OCI-LY1 (cell line): ENCODE data around the gene STARD9.

ENCODE experiments used
- CTCF ChIP-seq: fragments of 200-600 bp; sonication (generic), shearing (Covaris generic); IDR thresholded peaks from 2 replicates; pipeline ENCODE4 v1.5.1; 2017; ENCODE audit warnings: mild to moderate bottlenecking, antibody characterized with exemption, low read length, moderate library complexity, mixed read lengths
- EZH2 ChIP-seq: fragments of 200-600 bp; sonication (generic), shearing (Covaris generic); IDR thresholded peaks from 2 replicates; pipeline ENCODE4 v1.8.0; 2017; ENCODE audit warnings: borderline replicate concordance, mixed run types, mild to moderate bottlenecking, antibody characterized with exemption, low read length, moderate library complexity, mixed read lengths

DNA sequence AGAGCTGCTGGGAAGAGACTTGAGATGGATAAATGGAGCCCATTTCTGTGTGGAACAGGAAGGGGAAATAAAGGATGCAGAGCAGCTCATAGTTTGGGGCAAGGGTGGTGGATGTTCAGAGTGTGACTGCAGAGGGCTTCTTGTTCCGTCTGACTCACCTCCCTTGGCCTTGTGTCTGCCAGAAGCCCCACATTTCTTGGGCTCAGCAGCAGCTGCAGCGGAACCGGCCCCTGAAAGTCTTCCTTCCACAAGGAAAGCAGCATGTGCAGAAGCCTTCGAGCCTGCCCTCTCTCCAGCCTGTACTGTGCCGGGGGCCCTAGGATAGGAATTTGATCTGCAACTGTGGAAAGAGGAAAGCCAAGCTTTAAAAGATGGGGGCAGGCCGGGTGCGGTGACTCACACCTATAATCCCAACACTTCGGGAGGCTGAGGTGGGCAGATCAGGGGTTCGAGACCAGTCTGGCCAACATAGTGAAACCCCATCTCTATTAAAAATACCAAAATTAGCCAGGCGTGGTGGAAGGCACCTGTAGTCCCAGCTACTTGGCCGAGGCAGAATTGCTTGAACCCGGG is 150.0 kb downstream of the STARD9 start:
- TF ChIP-seq CTCF, result no peak
- TF ChIP-seq EZH2, result no peak
